ENCODE measurements around the gene APBB3.

DNA sequence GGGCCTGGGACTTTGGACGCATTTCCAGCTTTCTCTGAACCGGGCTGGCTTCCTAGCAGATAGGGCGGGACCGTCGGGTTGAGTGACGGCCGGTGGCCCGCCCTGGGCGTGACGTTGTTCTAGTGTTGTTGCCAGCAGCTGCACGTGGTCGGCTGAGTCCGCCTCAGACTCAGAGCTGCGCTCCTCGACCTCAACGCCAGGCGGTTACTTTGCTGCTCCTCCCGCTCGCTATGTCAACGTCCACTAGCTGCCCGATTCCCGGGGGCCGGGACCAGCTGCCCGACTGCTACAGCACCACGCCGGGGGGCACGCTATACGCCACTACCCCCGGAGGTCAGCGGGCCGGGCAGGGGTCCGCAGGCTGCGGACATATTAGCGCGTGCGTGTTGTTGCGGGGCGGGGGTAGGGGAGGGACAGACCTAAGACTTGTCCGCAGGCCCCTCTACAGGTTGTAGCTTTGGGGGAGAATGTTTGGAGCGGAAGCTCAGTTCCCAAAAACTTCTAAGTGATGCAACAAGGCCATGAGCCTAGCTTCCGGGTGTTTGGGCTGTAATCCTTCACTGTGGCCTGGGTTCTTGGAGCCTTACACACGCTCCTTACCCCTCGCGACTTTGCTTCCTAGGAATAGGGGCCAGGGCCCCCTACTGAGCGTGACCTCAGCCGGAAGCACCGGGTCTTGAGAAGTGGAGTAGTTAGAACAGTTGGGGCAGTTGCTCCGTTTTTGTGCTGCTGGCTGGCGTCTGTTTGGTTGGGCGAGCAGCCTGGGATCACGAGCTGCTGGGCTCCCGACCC, 16.7 kb downstream of the APBB3 start, which contains the start of gene EIF4EBP3:
- TF ChIP-seq EZH2 (IDR thresholded peaks at IDR 0.05; ENCODE audit: insufficient read depth, poor library complexity, severe bottlenecking) (no peak), EZH2phosphoT487 (IDR thresholded peaks at IDR 0.05; ENCODE audit: insufficient read depth, low read depth) (no peak)
